HepG2 (cell line): ENCODE measurements around the gene IKZF2.

Experiments used
- CTCF ChIP-seq: sonication (generic); formaldehyde crosslinking; IDR thresholded peaks from 2 replicates; pipeline ENCODE4 v1.5.0; 2020; ENCODE audit warnings: mild to moderate bottlenecking, missing genetic modification reagents, moderate library complexity
- EZH2 ChIP-seq: conservative IDR thresholded peaks from 2 replicates; pipeline ENCODE4 v1.6.1; 2012; ENCODE audit warnings: mild to moderate bottlenecking, low read depth, low read length, moderate library complexity
- FOSL2 ChIP-seq: sonication (generic); formaldehyde crosslinking; IDR thresholded peaks from 2 replicates; pipeline ENCODE4 v1.4.0; 2020; ENCODE audit warnings: missing genetic modification reagents
- HNRNPH1 ChIP-seq: fragments of 200-400 bp; formaldehyde crosslinking; optimal IDR thresholded peaks from 2 replicates; pipeline ENCODE3; 2017; ENCODE audit warnings: mild to moderate bottlenecking, low read depth, low read length
- HNRNPL ChIP-seq: fragments of 200-400 bp; formaldehyde crosslinking; IDR thresholded peaks from 2 replicates; pipeline ENCODE4 v1.6.1; 2017; ENCODE audit warnings: mild to moderate bottlenecking, low read depth, low read length
- IRF9 ChIP-seq: sonication (generic); formaldehyde crosslinking; IDR thresholded peaks from 2 replicates; pipeline ENCODE4 v1.8.0; 2022; ENCODE audit warnings: missing genetic modification reagents, mild to moderate bottlenecking, borderline replicate concordance
- MYNN ChIP-seq: sonication (generic); formaldehyde crosslinking; IDR thresholded peaks from 2 replicates; pipeline ENCODE4 v1.4.0; 2020; ENCODE audit warnings: mild to moderate bottlenecking, low read depth, missing genetic modification reagents
- ZBTB21 ChIP-seq: sonication (generic); formaldehyde crosslinking; IDR thresholded peaks from 2 replicates; pipeline ENCODE4 v1.4.0; 2020; ENCODE audit warnings: missing genetic modification reagents
- ZGPAT ChIP-seq: IDR thresholded peaks from 2 replicates; pipeline ENCODE4 v1.6.1; 2016; ENCODE audit warnings: mild to moderate bottlenecking
- ZNF180 ChIP-seq: sonication (generic); formaldehyde crosslinking; IDR thresholded peaks from 2 replicates; pipeline ENCODE4 v1.4.0; 2020; ENCODE audit warnings: low read depth, missing genetic modification reagents, borderline replicate concordance
- ZNF274 ChIP-seq: sonication (generic); formaldehyde crosslinking; IDR thresholded peaks from 2 replicates; pipeline ENCODE4 v1.5.1; 2020; ENCODE audit warnings: mild to moderate bottlenecking, missing genetic modification reagents
- TF ChIP-seq, protein P1 (sequence below): sonication (generic); formaldehyde crosslinking; IDR thresholded peaks from 2 replicates; pipeline ENCODE4 v1.5.0; 2020; ENCODE audit warnings: mild to moderate bottlenecking, missing genetic modification reagents
- TF ChIP-seq, protein P2 (sequence below): sonication (generic); formaldehyde crosslinking; IDR thresholded peaks from 2 replicates; pipeline ENCODE4 v1.5.1; 2020; ENCODE audit warnings: missing genetic modification reagents, mild to moderate bottlenecking, borderline replicate concordance

GRCh38 chr2:213162516-213163118 is 11.2 kb upstream of the IKZF2 start:
- TF ChIP-seq, protein P1, sequence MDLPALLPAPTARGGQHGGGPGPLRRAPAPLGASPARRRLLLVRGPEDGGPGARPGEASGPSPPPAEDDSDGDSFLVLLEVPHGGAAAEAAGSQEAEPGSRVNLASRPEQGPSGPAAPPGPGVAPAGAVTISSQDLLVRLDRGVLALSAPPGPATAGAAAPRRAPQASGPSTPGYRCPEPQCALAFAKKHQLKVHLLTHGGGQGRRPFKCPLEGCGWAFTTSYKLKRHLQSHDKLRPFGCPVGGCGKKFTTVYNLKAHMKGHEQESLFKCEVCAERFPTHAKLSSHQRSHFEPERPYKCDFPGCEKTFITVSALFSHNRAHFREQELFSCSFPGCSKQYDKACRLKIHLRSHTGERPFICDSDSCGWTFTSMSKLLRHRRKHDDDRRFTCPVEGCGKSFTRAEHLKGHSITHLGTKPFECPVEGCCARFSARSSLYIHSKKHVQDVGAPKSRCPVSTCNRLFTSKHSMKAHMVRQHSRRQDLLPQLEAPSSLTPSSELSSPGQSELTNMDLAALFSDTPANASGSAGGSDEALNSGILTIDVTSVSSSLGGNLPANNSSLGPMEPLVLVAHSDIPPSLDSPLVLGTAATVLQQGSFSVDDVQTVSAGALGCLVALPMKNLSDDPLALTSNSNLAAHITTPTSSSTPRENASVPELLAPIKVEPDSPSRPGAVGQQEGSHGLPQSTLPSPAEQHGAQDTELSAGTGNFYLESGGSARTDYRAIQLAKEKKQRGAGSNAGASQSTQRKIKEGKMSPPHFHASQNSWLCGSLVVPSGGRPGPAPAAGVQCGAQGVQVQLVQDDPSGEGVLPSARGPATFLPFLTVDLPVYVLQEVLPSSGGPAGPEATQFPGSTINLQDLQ (CRISPR knock-in tag), result no peak
- TF ChIP-seq CTCF (no peak), EZH2 (no peak), IRF9 (CRISPR knock-in tag) (no peak), ZGPAT (CRISPR knock-in tag) (no peak), HNRNPH1 (no peak), HNRNPL (no peak), ZNF274 (no peak), FOSL2 (CRISPR knock-in tag) (no peak), ZBTB21 (CRISPR knock-in tag) (no peak), ZNF180 (CRISPR knock-in tag) (no peak), MYNN (CRISPR knock-in tag) (no peak)
- TF ChIP-seq, protein P2, sequence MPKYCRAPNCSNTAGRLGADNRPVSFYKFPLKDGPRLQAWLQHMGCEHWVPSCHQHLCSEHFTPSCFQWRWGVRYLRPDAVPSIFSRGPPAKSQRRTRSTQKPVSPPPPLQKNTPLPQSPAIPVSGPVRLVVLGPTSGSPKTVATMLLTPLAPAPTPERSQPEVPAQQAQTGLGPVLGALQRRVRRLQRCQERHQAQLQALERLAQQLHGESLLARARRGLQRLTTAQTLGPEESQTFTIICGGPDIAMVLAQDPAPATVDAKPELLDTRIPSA (CRISPR knock-in tag), result no peak
